ENCODE results near the gene HLA-B. TPM values are rescaled to one million over a fixed set of nuclear protein-coding genes. Genes with fewer than 3 reads are reported as not detected.
"Not testable (repeated sequence)": the region's sequence is repeated elsewhere in the genome, so short reads cannot be mapped to it uniquely, and the experiment has no call there.

Gene HLA-B
- polyA plus RNA-seq, 1 donor from 2014 or later: 6,901 TPM

DNA sequence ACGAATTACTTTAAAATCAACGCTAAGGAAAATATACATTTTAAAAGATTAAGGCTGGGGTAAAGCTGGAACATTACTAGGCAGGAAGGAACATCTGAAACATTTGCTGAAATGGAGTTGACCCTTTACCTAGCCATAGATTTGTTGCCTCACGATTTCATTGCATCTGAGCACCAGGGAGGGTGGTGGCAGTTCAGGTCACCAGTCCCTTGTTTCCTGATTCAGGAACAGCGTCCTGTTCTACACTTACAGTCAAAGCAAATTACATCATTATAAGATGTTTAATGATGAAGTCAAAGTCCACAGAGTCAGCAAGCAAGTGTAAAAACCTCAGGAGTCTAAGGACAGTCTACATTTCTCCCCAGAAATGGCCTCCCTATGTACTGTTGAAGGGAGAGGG is 37.4 kb upstream of the HLA-B start:
- Mint-ChIP-seq H3K9me3 (no peaks in the 10 kb centered on the region), H3K4me3 (no peak overlapping the region), H3K27me3 (no peaks in the 10 kb centered on the region), H3K27ac (no peak overlapping the region), H3K36me3 (no peaks in the 10 kb centered on the region), H3K4me1 (peaks cover 7 to 19% (median 12%) of the 10 kb centered on the region in 3 donors)

DNA sequence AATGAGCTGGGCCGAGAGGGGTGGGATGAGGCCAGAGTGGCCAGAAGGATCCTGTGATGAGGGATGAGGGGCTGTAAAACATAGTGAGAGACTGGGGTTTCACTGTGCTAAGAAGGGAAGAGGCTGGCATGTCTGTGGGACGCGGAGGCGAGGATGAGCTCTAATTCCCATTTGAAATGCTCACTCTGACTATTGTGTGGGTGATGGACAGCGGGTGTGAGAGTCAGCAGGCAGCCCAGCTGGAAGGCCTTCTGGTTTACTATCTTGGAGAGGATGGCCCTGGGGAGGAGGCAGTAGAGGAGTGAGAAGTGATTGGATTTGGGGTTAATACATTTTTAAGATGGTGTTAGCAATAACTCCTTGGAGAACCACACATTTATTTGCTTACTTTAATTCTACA is 37.0 kb upstream of the HLA-B start:
- no peak overlapping the region for H3K4me3 Mint-ChIP-seq

DNA sequence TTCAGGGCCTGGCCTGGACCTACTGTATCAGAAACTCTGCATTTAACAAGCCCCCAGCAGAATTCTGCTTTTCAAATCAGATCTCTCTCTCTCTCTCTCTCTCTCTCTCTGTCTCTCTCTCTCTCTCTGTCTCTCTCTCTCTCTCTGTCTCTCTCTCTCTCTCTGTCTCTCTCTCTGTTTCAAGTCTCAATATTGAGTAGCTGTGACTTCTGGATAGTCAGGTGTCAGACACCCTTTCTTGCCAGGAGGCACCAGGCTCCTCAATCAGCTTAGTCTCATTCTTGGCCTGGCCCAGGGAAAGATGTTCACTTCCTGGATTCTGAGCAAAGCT is 32.8 kb upstream of the HLA-B start:
- not testable (repeated sequence) for H3K27ac Mint-ChIP-seq, H3K9me3 Mint-ChIP-seq, H3K4me3 Mint-ChIP-seq, H3K36me3 Mint-ChIP-seq, H3K27me3 Mint-ChIP-seq, H3K4me1 Mint-ChIP-seq

More for the DNA sequence above, 37.0 kb upstream of the HLA-B start:
- no peaks in the 10 kb centered on the region for H3K27me3 Mint-ChIP-seq
- H3K9me3 Mint-ChIP-seq: no peaks in the 10 kb centered on the region
- H3K36me3 Mint-ChIP-seq: no peaks in the 10 kb centered on the region
- peak overlapping the region in 1 of 3 donors; percentile 60 for H3K27ac Mint-ChIP-seq
- H3K4me1 Mint-ChIP-seq: peaks cover 6 to 19% (median 10%) of the 10 kb centered on the region in 3 donors

DNA sequence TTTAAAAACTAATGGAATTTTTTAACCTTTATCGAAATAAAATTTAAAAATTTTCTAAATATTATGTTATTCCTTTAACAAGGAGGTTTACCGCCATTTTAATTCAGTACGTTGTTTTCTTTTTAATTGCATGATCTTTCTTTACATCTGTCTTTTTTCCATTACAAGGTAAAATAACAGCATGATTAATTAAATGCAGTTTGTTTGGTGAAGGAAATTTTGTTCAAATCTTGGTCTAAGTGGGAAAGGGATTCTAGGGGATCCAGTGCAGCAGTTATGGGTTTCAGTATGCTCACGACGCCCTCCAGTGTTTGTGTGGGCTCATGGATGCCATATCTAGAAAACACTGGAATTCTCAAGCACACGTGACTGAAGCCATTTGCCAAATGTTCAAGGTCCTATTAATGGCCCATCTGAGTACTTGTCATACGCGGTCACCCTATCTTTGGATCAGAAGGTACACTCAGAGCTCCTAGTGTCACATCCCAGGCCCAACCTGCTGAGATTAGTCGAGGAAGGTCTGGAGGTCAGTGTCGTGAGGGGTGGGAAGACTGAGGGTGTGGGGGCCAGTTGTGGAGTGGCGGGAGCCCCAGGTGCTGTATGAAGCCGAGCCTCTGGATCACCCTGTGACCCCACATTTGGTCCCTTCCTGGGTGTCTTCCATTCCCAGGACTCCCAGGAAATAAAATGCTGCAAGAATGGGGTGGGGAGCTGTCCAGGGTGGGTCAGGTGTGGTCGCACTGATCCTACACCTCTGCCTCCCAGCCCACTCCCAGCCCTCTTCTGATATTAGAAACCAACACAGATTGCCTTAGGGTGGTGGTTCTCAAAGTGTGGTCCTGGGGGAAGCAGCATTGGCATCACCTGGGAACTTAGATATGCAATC is 32.2 kb upstream of the HLA-B start:
- not testable (repeated sequence) for H3K27ac Mint-ChIP-seq, H3K36me3 Mint-ChIP-seq, H3K27me3 Mint-ChIP-seq, H3K9me3 Mint-ChIP-seq, H3K4me1 Mint-ChIP-seq, H3K4me3 Mint-ChIP-seq

DNA sequence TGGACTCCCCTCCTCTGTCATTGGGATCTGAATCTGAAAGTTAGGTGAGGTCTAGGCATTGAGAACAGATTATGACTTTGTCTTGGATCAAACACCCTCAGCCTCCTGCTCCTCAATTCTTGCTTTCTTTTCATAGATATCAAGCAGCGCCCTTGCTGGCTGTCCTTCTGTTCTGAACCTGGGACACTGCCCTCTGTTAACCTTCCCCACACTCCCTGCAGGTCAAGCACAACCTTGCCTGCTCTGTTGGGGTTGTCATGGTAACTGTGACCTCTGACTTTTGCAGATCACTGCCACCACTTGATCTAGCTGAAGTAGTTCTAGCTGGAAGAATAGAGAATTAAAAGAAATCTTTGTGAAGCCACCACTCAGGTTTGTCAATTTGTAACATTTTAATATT is 30.0 kb upstream of the HLA-B start:
- no peak overlapping the region for H3K4me3 Mint-ChIP-seq
- H3K36me3 Mint-ChIP-seq: no peaks in the 10 kb centered on the region
- H3K27ac Mint-ChIP-seq: no peak overlapping the region
- peaks cover 0 to 2% (median 0%) of the 10 kb centered on the region in 3 donors for H3K4me1 Mint-ChIP-seq
- H3K9me3 Mint-ChIP-seq: no peaks in the 10 kb centered on the region
- H3K27me3 Mint-ChIP-seq: no peaks in the 10 kb centered on the region

DNA sequence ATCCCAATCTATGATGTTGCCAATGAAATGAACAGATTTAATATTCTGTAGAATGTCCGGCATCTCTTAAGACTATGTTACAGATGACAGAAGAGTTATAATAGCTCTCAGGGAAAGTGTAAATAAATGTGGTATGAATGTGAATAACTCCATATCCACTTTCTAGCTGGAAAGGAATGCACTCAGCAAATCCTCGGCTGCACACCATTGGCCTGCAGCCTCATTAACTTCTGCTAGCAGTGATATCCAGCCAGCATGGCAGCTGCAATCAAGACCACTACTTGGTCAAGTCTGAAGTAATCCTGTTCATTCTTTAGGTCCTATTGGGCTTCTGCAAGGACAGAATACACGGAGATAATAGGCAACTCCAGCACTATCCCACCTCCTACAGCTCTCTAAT is 29.1 kb upstream of the HLA-B start:
- Mint-ChIP-seq H3K27me3 (no peaks in the 10 kb centered on the region), H3K4me1 (peaks cover 0 to 2% (median 0%) of the 10 kb centered on the region in 3 donors), H3K4me3 (no peak overlapping the region), H3K9me3 (no peaks in the 10 kb centered on the region), H3K27ac (no peak overlapping the region), H3K36me3 (no peaks in the 10 kb centered on the region)

DNA sequence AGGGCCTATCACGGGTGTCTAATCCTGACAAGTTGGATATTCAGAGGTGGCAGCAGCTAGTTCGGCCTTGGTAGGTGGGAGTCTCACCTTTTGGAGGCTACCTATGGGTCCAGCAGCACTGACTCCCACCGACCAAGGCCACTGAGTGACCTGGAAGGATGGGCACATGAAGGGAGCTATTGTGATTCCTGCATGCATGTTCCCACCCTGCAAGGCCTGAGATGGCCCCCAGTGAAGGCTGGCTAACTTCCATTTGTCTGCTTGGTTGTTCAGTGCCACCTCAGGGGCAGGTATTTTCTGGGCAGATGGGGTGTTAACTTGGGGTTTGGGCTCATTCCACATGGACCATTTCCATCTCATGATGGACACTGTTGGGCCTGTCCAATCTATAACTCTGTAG is 28.1 kb upstream of the HLA-B start:
- Mint-ChIP-seq H3K27me3 (no peaks in the 10 kb centered on the region), H3K9me3 (no peaks in the 10 kb centered on the region)

DNA sequence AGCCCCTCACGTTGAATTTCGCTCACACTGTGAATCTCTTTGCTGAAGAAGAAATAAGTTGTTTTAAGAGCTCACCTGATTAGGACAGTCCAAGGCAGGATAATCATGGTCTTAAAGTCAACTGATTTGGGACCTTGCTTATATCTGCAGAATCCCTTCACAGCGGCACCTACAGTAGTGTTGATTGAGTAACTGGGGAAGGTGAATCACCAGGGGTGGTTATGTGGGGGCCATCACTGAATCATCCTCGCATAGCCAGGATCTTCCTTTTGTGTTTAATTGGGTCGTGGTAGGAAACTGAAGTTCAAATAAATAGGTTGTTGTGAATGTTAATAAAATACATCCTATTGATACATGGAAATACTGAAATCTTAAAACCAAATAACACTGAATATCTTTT is 26.2 kb upstream of the HLA-B start:
- peaks cover 7% of the 10 kb centered on the region for H3K27me3 Mint-ChIP-seq
- no peaks in the 10 kb centered on the region for H3K4me1 Mint-ChIP-seq
- no peaks in the 10 kb centered on the region for H3K9me3 Mint-ChIP-seq
- no peaks in the 10 kb centered on the region for H3K36me3 Mint-ChIP-seq
- no peak overlapping the region for H3K4me3 Mint-ChIP-seq
- no peak overlapping the region for H3K27ac Mint-ChIP-seq

More for the DNA sequence above, 28.1 kb upstream of the HLA-B start:
- Mint-ChIP-seq H3K36me3 (no peaks in the 10 kb centered on the region), H3K27ac (no peak overlapping the region), H3K4me1 (no peaks in the 10 kb centered on the region), H3K4me3 (no peak overlapping the region)

DNA sequence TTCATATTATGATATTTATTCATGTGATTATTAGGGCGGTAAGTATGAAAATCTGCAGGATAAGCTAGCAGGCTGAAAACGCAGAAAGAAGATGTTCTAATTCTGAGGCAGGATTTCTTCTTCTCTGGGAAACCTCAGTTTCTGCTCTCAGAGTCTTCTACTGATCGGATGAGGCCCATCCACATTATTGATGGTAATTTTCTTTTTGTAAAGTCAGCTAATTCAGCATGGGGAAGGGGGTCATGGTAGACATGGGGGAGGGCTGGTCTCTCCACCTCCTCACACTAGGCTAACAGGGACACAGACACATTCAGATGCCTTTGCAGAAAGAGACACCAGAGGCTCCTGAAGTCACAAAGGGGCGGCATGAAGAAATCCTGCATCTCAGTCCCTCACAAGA is 24.7 kb upstream of the HLA-B start:
- H3K4me3 Mint-ChIP-seq: no peak overlapping the region
- peaks cover 10% of the 10 kb centered on the region for H3K27me3 Mint-ChIP-seq
- H3K27ac Mint-ChIP-seq: no peak overlapping the region
- H3K4me1 Mint-ChIP-seq: no peaks in the 10 kb centered on the region
- H3K36me3 Mint-ChIP-seq: no peaks in the 10 kb centered on the region
- no peaks in the 10 kb centered on the region for H3K9me3 Mint-ChIP-seq

DNA sequence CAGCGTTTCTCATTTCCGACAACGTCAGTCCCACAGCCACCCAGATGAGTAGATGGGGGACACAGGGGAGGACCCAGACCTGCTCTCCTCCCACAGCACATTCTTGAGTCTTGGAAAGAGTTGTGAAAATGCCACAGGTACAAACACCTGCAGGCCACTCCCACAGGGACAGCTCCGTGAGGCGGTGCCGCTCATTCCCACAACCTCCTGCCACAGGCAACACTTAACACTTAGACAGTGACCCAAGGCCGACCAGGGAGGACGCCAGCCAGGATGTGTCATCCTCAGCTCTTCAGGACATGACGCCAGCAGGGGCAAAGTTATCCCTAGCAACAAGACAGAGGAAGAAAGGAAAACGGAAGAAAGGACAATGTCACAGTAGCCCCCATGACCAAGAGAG is 22.9 kb upstream of the HLA-B start:
- no peaks in the 10 kb centered on the region for H3K9me3 Mint-ChIP-seq
- no peak overlapping the region for H3K4me3 Mint-ChIP-seq
- no peak overlapping the region for H3K27ac Mint-ChIP-seq
- H3K4me1 Mint-ChIP-seq: no peaks in the 10 kb centered on the region
- no peaks in the 10 kb centered on the region for H3K36me3 Mint-ChIP-seq
- peaks cover 10% of the 10 kb centered on the region for H3K27me3 Mint-ChIP-seq

DNA sequence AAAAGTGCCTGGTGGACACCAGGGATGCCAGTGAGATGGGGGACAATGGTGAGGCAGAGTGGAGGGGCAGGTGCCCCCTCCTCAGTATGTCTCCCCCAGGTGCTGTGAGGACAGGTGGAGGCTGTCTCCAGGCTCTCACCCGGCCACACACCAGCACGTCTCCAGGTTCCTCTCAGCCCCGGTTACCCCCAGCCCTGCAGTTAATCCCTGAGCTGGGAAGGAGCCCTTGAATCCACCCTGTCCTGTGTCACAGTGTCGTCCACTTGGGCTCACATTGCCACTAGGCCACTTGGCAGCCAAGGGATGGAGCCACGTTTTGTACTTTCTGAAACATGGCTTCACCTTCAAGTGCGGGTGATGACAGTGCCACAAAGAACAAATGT is 21.7 kb upstream of the HLA-B start:
- no peaks in the 10 kb centered on the region for H3K4me1 Mint-ChIP-seq
- no peaks in the 10 kb centered on the region for H3K36me3 Mint-ChIP-seq
- H3K4me3 Mint-ChIP-seq: no peak overlapping the region

DNA sequence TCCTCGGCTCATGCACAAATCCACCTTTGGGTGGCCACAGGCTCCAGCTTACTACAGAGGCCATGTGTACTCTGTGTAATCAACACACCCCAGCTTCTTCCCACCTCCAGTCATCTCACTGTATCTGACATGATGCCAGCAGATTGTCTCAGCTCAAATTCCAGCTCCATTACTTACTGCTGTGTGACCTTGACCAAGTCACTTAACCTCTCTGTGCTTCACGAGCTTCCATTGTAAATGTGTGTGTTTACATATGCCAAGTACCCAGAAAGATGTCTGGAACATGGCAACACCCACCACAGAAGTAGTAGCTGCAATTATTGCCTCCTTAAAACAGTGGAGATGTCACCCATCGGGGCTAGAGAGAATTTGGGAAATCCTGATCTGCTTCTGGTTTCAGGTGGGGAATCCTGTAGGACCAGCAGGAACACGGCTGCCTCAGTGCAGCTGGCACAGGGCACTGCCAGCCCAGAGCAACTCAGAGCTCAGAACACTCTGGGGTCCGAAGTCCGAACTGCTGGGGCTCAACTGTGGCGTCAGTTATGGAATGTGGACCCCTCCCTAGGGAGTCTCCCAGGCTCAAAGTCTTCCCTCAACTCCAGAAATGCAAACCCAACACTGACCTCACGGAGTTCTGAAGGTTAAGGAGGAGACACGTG is 21.2 kb upstream of the HLA-B start:
- no peak overlapping the region for H3K4me3 Mint-ChIP-seq
- H3K9me3 Mint-ChIP-seq: no peaks in the 10 kb centered on the region
- H3K27ac Mint-ChIP-seq: no peak overlapping the region
- no peaks in the 10 kb centered on the region for H3K36me3 Mint-ChIP-seq
- no peaks in the 10 kb centered on the region for H3K4me1 Mint-ChIP-seq
- peaks cover 10% of the 10 kb centered on the region for H3K27me3 Mint-ChIP-seq

More for the DNA sequence above, 21.7 kb upstream of the HLA-B start:
- H3K9me3 Mint-ChIP-seq: no peaks in the 10 kb centered on the region
- H3K27ac Mint-ChIP-seq: no peak overlapping the region
- peaks cover 10% of the 10 kb centered on the region for H3K27me3 Mint-ChIP-seq

DNA sequence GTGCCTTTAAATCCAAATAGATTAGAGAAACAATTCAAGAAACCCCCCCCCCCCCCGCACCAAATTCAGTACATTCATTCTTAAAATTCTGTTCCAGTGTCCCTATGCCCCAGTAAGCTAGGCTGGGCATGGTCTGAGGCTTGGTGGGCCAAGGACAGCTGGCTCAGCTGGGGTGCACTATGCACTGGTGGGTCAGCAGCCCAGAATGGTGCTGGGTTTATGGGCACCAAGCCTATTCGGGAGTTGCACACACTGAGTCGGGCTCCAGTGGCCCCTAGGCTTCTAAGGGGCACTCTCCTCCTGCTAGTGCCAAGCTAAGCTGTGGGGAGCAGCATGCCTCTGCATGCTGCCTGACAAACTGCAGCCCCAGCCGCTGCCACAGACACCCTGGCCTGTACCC is 20.1 kb upstream of the HLA-B start:
- H3K27me3 Mint-ChIP-seq: peaks cover 10% of the 10 kb centered on the region
- H3K27ac Mint-ChIP-seq: no peak overlapping the region
- peaks cover 0 to 3% (median 3%) of the 10 kb centered on the region in 3 donors for H3K9me3 Mint-ChIP-seq
- H3K4me3 Mint-ChIP-seq: no peak overlapping the region
- H3K4me1 Mint-ChIP-seq: no peaks in the 10 kb centered on the region
- H3K36me3 Mint-ChIP-seq: no peaks in the 10 kb centered on the region

DNA sequence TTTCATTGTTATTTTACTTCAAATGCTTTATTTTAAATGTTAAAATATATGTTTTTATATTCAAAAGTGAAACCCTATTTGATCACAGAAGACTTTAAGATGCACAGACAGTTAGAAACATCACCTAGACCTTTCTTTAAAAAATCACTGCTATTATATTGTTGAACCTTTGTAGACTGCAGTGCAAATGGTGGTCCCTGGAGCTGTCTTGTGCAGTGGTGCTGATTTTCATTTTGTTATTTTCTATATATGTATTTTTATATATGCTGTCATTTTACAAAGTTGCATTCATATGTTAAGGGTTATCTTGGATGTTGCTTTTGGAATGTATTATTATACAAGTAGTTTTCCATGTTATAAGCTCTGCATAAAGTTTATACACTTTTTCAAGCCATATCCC is 18.7 kb upstream of the HLA-B start:
- no peak overlapping the region for H3K4me3 Mint-ChIP-seq
- no peaks in the 10 kb centered on the region for H3K4me1 Mint-ChIP-seq
- no peaks in the 10 kb centered on the region for H3K36me3 Mint-ChIP-seq
- H3K27me3 Mint-ChIP-seq: peaks cover 11% of the 10 kb centered on the region
- H3K9me3 Mint-ChIP-seq: peaks cover 0 to 5% (median 3%) of the 10 kb centered on the region in 3 donors
- H3K27ac Mint-ChIP-seq: no peak overlapping the region

DNA sequence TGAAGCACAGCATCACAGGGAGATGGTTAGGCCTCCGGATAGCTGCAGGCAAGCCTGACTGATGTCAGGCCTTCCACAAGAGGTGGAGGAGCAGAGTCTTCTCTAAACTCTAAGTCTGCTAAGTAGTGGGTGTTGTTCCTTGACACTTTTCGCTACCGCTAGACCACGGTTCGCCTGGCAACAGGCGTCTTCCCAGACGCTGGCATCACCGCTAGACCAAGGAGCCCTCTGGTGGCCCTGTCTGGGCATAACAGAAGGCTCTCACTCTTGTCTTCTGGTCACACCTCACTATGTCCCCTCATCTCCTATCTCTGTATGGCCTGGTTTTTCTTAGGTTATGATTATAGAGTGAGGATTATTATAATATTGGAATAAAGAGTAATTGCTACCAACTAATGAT is 17.1 kb upstream of the HLA-B start:
- not testable (repeated sequence) for H3K4me3 Mint-ChIP-seq, H3K27ac Mint-ChIP-seq, H3K36me3 Mint-ChIP-seq, H3K4me1 Mint-ChIP-seq, H3K9me3 Mint-ChIP-seq
- peaks cover 15% of the 10 kb centered on the region for H3K27me3 Mint-ChIP-seq

DNA sequence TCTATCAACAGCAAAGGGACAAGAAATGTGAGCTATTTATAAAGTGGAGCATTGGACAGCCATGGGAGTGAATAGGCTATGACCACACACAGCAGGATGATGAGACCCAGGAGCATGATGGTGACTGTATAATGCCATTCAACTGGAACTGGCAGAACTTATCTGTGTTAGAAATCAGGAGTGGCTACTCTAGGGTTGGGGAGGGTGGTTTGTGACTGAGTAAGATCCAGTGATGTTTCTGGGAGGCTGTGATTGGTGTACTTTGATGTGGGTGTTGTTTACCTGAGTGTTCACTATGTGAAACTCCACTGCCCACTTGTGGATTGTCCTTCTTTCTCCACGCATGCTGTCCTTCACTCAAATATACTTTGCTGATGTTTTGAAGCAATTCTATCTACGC is 11.5 kb upstream of the HLA-B start:
- peaks cover 18% of the 10 kb centered on the region for H3K27me3 Mint-ChIP-seq

More for the DNA sequence above, 11.5 kb upstream of the HLA-B start:
- Mint-ChIP-seq H3K4me1 (peaks cover 0 to 8% (median 6%) of the 10 kb centered on the region in 3 donors), H3K36me3 (peaks cover 1% of the 10 kb centered on the region), H3K4me3 (no peak overlapping the region), H3K9me3 (peaks cover 0 to 5% (median 3%) of the 10 kb centered on the region in 3 donors), H3K27ac (peak overlapping the region in 1 of 3 donors; percentile 7)
